ENCODE measurements around the gene ARHGEF26.

DNA sequence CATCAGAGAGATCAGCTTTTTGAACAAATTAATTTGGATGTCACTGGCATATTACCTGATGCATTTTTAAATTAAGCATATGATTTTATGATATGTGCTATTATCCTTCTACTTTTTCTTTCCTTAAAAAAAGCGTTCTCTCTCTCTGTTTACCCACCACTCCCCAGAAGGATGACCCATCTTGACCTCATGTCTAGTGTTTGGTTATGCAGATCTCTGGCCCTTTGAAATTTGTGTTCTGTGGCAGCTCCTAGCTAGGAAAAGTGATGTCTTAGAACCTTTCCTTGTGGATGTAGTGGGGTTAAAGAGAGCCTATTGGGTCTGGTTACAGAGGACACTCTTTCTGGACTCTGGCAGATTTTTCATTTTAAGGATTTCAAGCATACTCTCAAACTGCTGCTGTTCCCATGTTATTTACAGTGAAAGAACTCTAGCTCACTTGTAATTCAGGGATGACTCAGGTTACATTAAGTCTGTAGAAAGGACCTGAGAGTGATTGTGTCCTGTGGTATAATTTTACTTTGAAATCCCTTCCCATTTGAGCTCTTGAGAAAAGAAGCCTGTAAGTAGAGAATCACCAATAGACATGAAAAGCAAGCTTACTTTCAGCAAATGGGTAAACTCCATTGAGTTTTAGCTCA, 23.8 kb downstream of the ARHGEF26 start:
- TF ChIP-seq POLR2A (IDR thresholded peaks at IDR 0.05; ENCODE audit: low read depth, low read length) (no peak), POLR2AphosphoS5 (IDR thresholded peaks at IDR 0.05; ENCODE audit: low read depth, low read length) (no peak)
